Mesenchymal stem cell (in vitro differentiated cells and primary cell): Measurements from ENCODE around the gene MAP2K5.
A peak's percentile ranks its signal among the peaks of the same experiment; 100 is the strongest.

Experiments used
- DNase-seq: peaks from one replicate; pipeline ENCODE4 v3.0.0-alpha.2; 2013
- H2AFZ ChIP-seq: one replicate; pipeline ENCODE4 v1.6.1; 2013; ENCODE audit warnings: low read depth, mild to moderate bottlenecking, control low read depth, inconsistent platforms, low read length, moderate library complexity
- H2AK5ac ChIP-seq: 2 replicates; pipeline ENCODE4 v1.6.1; 2013; ENCODE audit warnings: low read length, moderate library complexity, mild to moderate bottlenecking, inconsistent platforms; ENCODE audit not compliant: severe bottlenecking
- H2BK120ac ChIP-seq: one replicate; pipeline ENCODE4 v1.6.1; 2013; ENCODE audit warnings: low read depth, mild to moderate bottlenecking, inconsistent platforms, low read length, moderate library complexity
- H2BK12ac ChIP-seq, 2 experiments: one replicate each; pipeline ENCODE4 v1.6.1; 2013; ENCODE audit warnings: inconsistent platforms in 2 of 2, low read length in 2 of 2, mild to moderate bottlenecking in 2 of 2, moderate library complexity in 2 of 2, control low read depth in 1 of 2
- H2BK15ac ChIP-seq: one replicate; pipeline ENCODE4 v1.6.1; 2013; ENCODE audit warnings: mild to moderate bottlenecking, low read depth, inconsistent platforms; ENCODE audit not compliant: poor library complexity, severe bottlenecking
- H2BK5ac ChIP-seq: 2 replicates; pipeline ENCODE4 v1.6.1; 2013; ENCODE audit warnings: low read depth, mild to moderate bottlenecking, low read length, control low read depth, inconsistent platforms; ENCODE audit not compliant: poor library complexity, severe bottlenecking
- H3K14ac ChIP-seq, 2 experiments: one replicate each; pipeline ENCODE4 v1.6.1; 2013; ENCODE audit warnings: inconsistent platforms in 2 of 2, low read length in 2 of 2, control low read depth in 1 of 2, mild to moderate bottlenecking in 1 of 2, moderate library complexity in 1 of 2
- H3K18ac ChIP-seq, 2 experiments: one replicate each; pipeline ENCODE4 v1.6.1; 2013; ENCODE audit warnings: inconsistent platforms in 2 of 2, low read length in 2 of 2, control low read depth in 1 of 2, low read depth in 1 of 2, mild to moderate bottlenecking in 1 of 2
- H3K23ac ChIP-seq, 2 experiments: one replicate each; pipeline ENCODE4 v1.6.1; 2013; ENCODE audit warnings: inconsistent platforms in 2 of 2, low read length in 2 of 2, mild to moderate bottlenecking in 2 of 2, moderate library complexity in 2 of 2, control low read depth in 1 of 2
- H3K27ac ChIP-seq: 2 replicates; pipeline ENCODE4 v1.5.1; 2013; ENCODE audit warnings: mild to moderate bottlenecking, moderate library complexity, low read length, control low read depth, inconsistent platforms; ENCODE audit not compliant: poor library complexity, severe bottlenecking
- H3K27me3 ChIP-seq, 2 experiments: 2 replicates each; pipeline versions ENCODE4 v1.6.1 to v1.7.0; 2013; ENCODE audit warnings: low read length in 2 of 2, mild to moderate bottlenecking in 2 of 2, moderate library complexity in 2 of 2, control low read depth in 1 of 2, inconsistent platforms in 1 of 2; ENCODE audit not compliant: control insufficient read depth in 1 of 2, insufficient read depth in 1 of 2
- H3K36me3 ChIP-seq, 2 experiments: 2 replicates each; pipeline versions ENCODE4 v1.6.1 to v1.7.0; 2013; ENCODE audit warnings: low read length in 2 of 2, control low read depth in 1 of 2, inconsistent platforms in 1 of 2, low read depth in 1 of 2, mild to moderate bottlenecking in 1 of 2; ENCODE audit not compliant: insufficient read depth in 2 of 2, control insufficient read depth in 1 of 2
- H3K4ac ChIP-seq, 2 experiments: one replicate each; pipeline ENCODE4 v1.6.1; 2013; ENCODE audit warnings: inconsistent platforms in 2 of 2, low read length in 2 of 2, mild to moderate bottlenecking in 2 of 2, moderate library complexity in 2 of 2, control low read depth in 1 of 2, low read depth in 1 of 2
- H3K4me1 ChIP-seq: 2 replicates; pipeline ENCODE4 v1.6.1; 2013; ENCODE audit warnings: low read depth, low read length, control low read depth; ENCODE audit not compliant: control insufficient read depth, insufficient read depth
- H3K4me2 ChIP-seq: 2 replicates; pipeline ENCODE4 v1.6.1; 2013; ENCODE audit warnings: low read length, mild to moderate bottlenecking, inconsistent platforms; ENCODE audit not compliant: poor library complexity, severe bottlenecking
- H3K4me3 ChIP-seq, 2 experiments: 2 replicates each; pipeline versions ENCODE4 v1.5.1 to v1.7.0; 2013; ENCODE audit warnings: low read length in 2 of 2, mild to moderate bottlenecking in 2 of 2, control low read depth in 1 of 2, low read depth in 1 of 2; ENCODE audit not compliant: insufficient read depth in 1 of 2
- H3K79me1 ChIP-seq: replicated peaks from 2 replicates; pipeline ENCODE4 v1.6.1; 2013; ENCODE audit warnings: mild to moderate bottlenecking, control low read depth, low read length, inconsistent platforms; ENCODE audit not compliant: poor library complexity, severe bottlenecking
- H3K9ac ChIP-seq: 2 replicates; pipeline ENCODE4 v1.7.0; 2013; ENCODE audit warnings: mild to moderate bottlenecking, low read length, moderate library complexity
- H3K9me3 ChIP-seq: 2 replicates; pipeline ENCODE4 v1.7.0; 2013; ENCODE audit warnings: mild to moderate bottlenecking, low read length; ENCODE audit not compliant: control insufficient read depth
- H4K8ac ChIP-seq: one replicate; pipeline ENCODE4 v1.6.1; 2013; ENCODE audit warnings: inconsistent platforms, mild to moderate bottlenecking, low read length, moderate library complexity
- H4K91ac ChIP-seq: one replicate; pipeline ENCODE4 v1.6.1; 2013; ENCODE audit warnings: mild to moderate bottlenecking, low read length, inconsistent platforms
- WGBS: methylation state at CpG from one replicate; pipeline ENCODE4 v1.1.7; 2013; ENCODE audit warnings: mixed read lengths; 5-methylcytosine and 5-hydroxymethylcytosine counted together

Gene MAP2K5

DNA sequence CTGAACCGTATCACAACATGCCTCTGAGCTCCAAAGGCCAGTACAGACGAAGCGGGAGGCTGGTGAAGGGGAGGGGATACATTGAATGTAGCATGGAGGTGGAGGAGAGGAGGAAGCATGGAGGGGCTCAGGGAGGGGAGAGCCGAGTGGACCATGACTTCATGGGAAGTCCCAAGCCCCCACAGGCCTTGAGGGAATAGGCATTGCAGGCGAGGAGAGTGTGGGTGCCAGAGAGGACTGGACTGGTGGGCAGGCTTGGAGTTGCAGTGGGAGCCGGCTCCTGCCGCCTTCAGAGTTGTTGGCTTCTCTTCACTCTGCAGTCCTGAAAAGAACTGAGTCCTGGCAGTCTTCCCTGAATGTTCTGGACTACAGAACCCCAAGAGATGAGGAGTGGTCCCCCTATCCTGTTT lies 300.6 kb downstream of the MAP2K5 start:
- H3K27me3 ChIP-seq = peaks cover 0 to 6% of the 10 kb centered on the region in 2 experiments

DNA sequence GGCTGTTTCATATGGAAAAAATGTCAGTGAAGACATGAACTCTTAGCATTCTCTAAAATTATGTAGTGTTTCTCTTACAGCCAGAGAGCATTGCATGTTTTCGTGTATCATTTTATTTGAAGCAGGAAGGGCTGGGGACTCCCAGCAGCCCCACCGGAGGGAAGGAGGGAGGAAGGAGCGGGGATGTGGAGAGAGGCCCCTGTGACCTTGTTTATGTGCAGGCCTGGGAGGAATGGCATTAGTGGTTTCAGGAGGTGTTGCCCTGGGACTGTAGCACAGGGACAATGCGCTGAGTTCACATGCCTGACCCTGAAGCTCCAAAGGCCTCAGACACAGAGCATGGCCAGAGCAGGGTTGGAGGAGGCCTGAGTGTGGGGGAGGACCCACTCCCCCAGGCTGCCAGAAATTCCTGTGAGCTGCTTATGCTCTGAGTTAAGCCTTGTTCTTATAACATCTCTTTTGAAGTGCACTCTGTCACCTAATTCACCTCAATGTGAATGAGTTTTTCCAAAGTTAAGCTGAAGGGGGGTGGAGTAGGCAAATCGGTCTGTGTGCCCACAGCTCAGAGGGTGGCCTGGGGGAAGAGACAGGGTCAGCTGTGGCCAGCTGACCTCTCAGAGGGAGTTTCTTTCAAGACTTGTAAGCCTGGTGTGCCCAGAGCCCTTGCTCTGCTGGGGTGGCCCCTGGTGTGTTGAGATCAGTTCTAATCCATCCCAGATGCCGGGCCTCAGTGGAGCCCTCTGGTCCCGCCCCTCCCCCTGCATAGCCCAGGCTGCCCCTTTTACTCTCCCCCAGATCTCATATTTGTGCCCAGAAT lies 301.3 kb downstream of the MAP2K5 start:
- Histone ChIP-seq H2BK12ac (peak overlapping the region in 1 of 2 experiments; percentile 3), H3K23ac (no peak overlapping the region), H3K9ac (no peak overlapping the region), H2BK120ac (no peak overlapping the region), H3K27me3 (peaks cover 0 to 5% of the 10 kb centered on the region in 2 experiments), H2AFZ (no peak overlapping the region), H3K4me3 (no peak overlapping the region), H3K27ac (peak overlapping the region; percentile 21), H4K91ac (no peak overlapping the region), H3K4ac (no peak overlapping the region), H3K14ac (no peak overlapping the region), H2AK5ac (peak overlapping the region; percentile 76), H3K18ac (peak overlapping the region in 1 of 2 experiments; percentile 93), H3K4me1 (peaks cover 20% of the 10 kb centered on the region), H2BK15ac (no peak overlapping the region), H2BK5ac (no peak overlapping the region), H4K8ac (no peak overlapping the region), H3K4me2 (no peak overlapping the region), H3K9me3 (no peaks in the 10 kb centered on the region), H3K79me1 (peaks cover 3% of the 10 kb centered on the region), H3K36me3 (no peaks in the 10 kb centered on the region)
- peak; percentile 76 for DNase-seq
- WGBS = 11% methylated on average over 6 of the region's 7 CpGs

More for the DNA sequence above, 300.6 kb downstream of the MAP2K5 start:
- H2BK5ac ChIP-seq = no peak overlapping the region
- peaks cover 3% of the 10 kb centered on the region for H3K79me1 ChIP-seq
- no peak overlapping the region for H3K14ac ChIP-seq
- 81% methylated on average over 7 of the region's 7 CpGs for WGBS
- no peak overlapping the region for H2BK120ac ChIP-seq
- no peak overlapping the region for H2AK5ac ChIP-seq
- peak overlapping the region; percentile 60 for H4K91ac ChIP-seq
- peak overlapping the region; percentile 5 for H4K8ac ChIP-seq
- H2AFZ ChIP-seq = no peak overlapping the region
- peak overlapping the region; percentile 96 for H2BK15ac ChIP-seq
- peak overlapping the region in 1 of 2 experiments; percentile 20 for H3K4ac ChIP-seq
- peak overlapping the region; percentile 69 to 96 for H2BK12ac ChIP-seq
- H3K4me3 ChIP-seq = no peak overlapping the region
- H3K18ac ChIP-seq = peak overlapping the region; percentile 66 to 87
- no peak overlapping the region for H3K9ac ChIP-seq
- no peak overlapping the region for H3K4me2 ChIP-seq
- no peaks in the 10 kb centered on the region for H3K9me3 ChIP-seq
- peaks cover 22% of the 10 kb centered on the region for H3K4me1 ChIP-seq
- no peaks in the 10 kb centered on the region for H3K36me3 ChIP-seq
- DNase-seq = no peak
- peak overlapping the region; percentile 21 for H3K27ac ChIP-seq
- H3K23ac ChIP-seq = no peak overlapping the region

GRCh38 chr15:67845974-67846373 lies 303.5 kb downstream of the MAP2K5 start:
- Histone ChIP-seq H3K4me2 (no peak overlapping the region), H2AK5ac (no peak overlapping the region), H4K8ac (no peak overlapping the region), H3K9me3 (peaks cover 3% of the 10 kb centered on the region), H3K27me3 (peaks cover 0 to 5% of the 10 kb centered on the region in 2 experiments), H3K9ac (no peak overlapping the region), H2AFZ (no peak overlapping the region), H3K4me3 (no peak overlapping the region), H3K18ac (no peak overlapping the region), H3K27ac (no peak overlapping the region), H3K36me3 (no peaks in the 10 kb centered on the region), H3K4ac (no peak overlapping the region), H3K14ac (no peak overlapping the region), H2BK120ac (no peak overlapping the region), H2BK5ac (no peak overlapping the region), H4K91ac (no peak overlapping the region), H2BK12ac (no peak overlapping the region), H3K4me1 (peaks cover 17% of the 10 kb centered on the region), H3K79me1 (peaks cover 3% of the 10 kb centered on the region), H2BK15ac (no peak overlapping the region), H3K23ac (no peak overlapping the region)
- WGBS = 96% methylated on average over 5 of the region's 5 CpGs
- DNase-seq = no peak

- peaks cover 3% of the 10 kb centered on the region for H3K9me3 ChIP-seq
- no peak overlapping the region for H3K4ac ChIP-seq
- peaks cover 0 to 5% of the 10 kb centered on the region in 2 experiments for H3K27me3 ChIP-seq
- H3K4me1 ChIP-seq = peaks cover 3% of the 10 kb centered on the region
- DNase-seq = no peak
- H2BK12ac ChIP-seq = no peak overlapping the region
- H4K8ac ChIP-seq = no peak overlapping the region
- H3K4me3 ChIP-seq = no peak overlapping the region
- H2BK15ac ChIP-seq = no peak overlapping the region
- no peak overlapping the region for H2BK120ac ChIP-seq
- no peak overlapping the region for H2AFZ ChIP-seq
- no peaks in the 10 kb centered on the region for H3K79me1 ChIP-seq
- no peak overlapping the region for H4K91ac ChIP-seq
- no peak overlapping the region for H2BK5ac ChIP-seq
- no peak overlapping the region for H3K18ac ChIP-seq
- H2AK5ac ChIP-seq = no peak overlapping the region
- H3K23ac ChIP-seq = no peak overlapping the region
- no peak overlapping the region for H3K9ac ChIP-seq
- no peak overlapping the region for H3K27ac ChIP-seq
- H3K4me2 ChIP-seq = no peak overlapping the region
- no peak overlapping the region for H3K14ac ChIP-seq
- 100% methylated on average over 1 of the region's 1 CpG for WGBS
- H3K36me3 ChIP-seq = no peaks in the 10 kb centered on the region
Measured at GRCh38 chr15:67849538-67849937, 307.0 kb downstream of the MAP2K5 start.
